Thyroid gland (tissue), 4 donors: ENCODE data around the gene WFDC10B.

Experiments used
- POLR2A ChIP-seq, 2 donors: fragments of 450-650 bp; IDR thresholded peaks; one replicate each; pipeline ENCODE4 v1.6.1; 2017; ENCODE audit warnings: antibody characterized with exemption in 2 of 2, mild to moderate bottlenecking in 2 of 2, moderate library complexity in 1 of 2
- TF ChIP-seq, protein P1 (sequence below), 6 experiments: fragments of 200-600 bp in 3 of 6; fragments of 450-650 bp in 3 of 6; sonication (generic) in 3 of 6; IDR thresholded peaks; one replicate each; pipeline ENCODE4 v1.5.1; 2016 to 2019; ENCODE audit warnings: antibody characterized with exemption in 6 of 6, mild to moderate bottlenecking in 2 of 6, inconsistent platforms in 1 of 6, moderate library complexity in 1 of 6

GRCh38 chr20:45695496-45695895 is 9.3 kb downstream of the WFDC10B start:
- no peak for TF ChIP-seq POLR2A (IDR thresholded peaks at IDR 0.05)
- TF ChIP-seq, protein P1, sequence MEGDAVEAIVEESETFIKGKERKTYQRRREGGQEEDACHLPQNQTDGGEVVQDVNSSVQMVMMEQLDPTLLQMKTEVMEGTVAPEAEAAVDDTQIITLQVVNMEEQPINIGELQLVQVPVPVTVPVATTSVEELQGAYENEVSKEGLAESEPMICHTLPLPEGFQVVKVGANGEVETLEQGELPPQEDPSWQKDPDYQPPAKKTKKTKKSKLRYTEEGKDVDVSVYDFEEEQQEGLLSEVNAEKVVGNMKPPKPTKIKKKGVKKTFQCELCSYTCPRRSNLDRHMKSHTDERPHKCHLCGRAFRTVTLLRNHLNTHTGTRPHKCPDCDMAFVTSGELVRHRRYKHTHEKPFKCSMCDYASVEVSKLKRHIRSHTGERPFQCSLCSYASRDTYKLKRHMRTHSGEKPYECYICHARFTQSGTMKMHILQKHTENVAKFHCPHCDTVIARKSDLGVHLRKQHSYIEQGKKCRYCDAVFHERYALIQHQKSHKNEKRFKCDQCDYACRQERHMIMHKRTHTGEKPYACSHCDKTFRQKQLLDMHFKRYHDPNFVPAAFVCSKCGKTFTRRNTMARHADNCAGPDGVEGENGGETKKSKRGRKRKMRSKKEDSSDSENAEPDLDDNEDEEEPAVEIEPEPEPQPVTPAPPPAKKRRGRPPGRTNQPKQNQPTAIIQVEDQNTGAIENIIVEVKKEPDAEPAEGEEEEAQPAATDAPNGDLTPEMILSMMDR (IDR thresholded peaks at IDR 0.05) = no peak
